Fibroblast of skin of left quadriceps (primary cell): ENCODE results near the gene LAD1.

Experiments
- DNase-seq, 2 experiments: peaks; one replicate each; pipeline ENCODE4 v3.0.0-alpha.2; 2013; ENCODE audit warnings: low read depth in 2 of 2

Gene LAD1

DNA sequence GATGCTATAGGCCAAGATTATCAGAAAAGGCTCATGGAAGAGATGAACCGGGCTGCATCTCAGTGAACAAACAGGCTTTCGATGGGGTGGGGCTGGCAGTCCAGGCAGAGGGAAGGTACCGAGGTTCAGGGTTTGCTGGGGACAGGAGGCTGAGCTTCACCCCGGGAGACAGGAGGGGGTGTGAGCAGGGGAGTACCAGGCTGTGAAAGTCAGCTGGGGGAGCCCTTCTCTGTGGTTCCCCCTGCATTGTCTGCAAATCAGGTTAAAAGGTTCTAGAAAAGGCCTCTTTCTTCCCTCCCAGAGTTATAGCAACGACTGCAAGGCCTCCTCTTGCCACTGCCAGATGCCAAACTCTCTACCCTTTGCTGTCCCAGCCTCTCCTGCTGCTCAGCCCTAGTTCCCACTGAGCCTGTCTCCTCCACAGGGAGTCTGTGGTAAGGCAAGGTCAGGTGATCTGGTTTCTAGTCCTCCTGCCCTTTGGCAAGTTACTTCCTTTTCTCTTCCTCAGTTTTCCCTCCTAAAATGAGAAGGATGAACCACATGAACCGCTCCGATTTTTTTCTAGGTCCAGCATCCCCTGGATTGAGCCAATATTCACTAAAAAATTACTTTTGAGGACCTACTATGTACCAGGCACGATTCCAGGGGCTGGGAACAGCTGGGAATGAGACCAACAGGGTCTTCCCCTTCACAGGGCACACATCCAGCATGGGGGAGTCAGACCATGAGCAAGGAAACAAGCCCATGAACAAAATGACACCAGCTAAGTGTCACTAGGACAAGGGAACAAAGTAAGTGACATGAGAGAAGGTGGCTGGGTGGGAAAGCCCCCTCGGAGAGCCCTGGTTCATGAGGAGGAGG lies 7.2 kb downstream of the LAD1 start:
- DNase-seq = no peak

DNA sequence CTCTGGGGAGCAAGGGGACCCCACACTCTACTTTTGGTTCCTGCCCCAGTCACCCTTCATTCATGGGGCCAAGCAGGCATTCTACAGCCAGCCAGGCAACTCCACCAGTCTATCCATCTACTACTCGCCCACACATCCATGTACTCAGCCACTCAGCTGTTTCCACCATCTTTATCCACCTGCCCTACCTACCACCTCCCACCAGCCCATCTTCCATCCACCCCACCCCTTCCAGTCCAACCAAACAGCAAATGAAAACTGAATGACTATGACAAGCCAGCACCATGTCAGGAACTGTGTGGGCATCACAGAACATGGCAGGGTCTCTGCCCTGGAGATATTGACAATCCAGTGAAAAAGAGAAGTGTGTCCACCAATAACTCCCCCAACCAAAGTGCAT lies 7.9 kb downstream of the LAD1 start:
- no peak for DNase-seq

DNA sequence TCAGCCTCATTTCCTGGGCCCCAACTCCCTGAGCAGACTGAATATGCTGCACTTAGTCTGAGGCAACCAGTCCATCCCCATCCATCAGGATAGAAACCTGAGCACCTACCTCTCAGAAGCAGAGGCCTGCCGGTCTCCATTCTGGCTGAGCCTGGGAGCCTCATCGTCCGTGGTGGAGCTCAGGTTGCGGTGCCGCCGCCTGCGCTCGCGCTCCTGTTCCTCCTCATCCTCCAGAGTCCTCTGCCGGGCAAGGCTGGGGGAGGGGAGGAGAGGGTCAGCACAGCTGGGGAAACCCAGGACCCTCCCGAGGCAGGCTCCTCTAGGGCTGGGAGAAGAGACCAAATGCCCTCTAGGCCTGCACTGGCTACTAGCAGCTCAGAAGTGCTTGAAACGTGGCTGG lies 10.1 kb downstream of the LAD1 start:
- no peak for DNase-seq

DNA sequence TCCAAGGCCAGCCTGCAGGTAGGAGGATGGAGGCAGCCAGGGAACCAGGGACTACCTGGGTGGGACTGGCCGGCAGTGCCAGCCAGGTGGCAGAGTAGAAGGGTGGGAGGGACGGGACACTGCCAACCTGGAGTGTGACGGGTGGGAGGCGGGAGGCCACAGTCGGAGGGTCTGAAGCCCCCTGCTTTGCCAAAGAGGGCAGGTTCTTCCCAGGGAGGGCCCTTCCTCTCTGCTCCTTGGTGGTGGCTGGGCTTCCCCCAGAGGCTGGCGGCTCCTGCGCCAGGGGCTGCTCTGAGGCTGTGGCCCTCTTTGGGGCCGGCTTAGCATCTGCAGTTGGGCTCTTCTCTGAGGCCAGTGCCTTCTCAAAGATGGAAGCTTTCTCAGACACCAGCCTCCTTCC lies 12.9 kb downstream of the LAD1 start:
- no peak for DNase-seq

DNA sequence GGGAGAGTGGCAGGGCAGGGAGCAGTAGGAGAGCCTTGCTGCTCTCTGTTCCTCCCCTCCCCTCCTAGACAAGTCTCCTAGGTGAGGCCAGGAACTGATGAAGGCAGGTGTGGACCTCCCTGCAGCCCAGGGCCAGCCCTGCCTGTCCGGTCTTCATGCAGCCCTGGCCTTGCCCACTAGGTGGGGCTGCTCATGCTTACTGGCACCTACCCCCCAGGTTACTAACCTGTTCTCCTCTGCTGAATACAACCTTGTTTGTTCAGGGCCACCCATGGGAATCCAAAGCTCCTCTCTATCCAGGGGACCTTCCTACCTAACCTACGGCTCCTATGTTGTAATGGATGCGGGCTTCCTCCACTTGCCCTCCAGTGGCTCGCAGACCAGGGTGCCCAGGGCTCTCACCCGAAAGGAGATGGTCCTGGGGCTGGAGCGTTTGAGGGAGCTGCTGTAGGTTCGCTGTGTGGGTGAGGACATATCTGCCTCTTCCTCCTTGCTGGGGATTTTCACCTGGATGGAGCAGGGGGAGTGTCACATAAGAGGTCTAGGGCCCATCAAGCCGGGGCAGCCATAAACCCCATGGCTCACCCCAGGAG lies 13.7 kb downstream of the LAD1 start:
- DNase-seq = no peak

DNA sequence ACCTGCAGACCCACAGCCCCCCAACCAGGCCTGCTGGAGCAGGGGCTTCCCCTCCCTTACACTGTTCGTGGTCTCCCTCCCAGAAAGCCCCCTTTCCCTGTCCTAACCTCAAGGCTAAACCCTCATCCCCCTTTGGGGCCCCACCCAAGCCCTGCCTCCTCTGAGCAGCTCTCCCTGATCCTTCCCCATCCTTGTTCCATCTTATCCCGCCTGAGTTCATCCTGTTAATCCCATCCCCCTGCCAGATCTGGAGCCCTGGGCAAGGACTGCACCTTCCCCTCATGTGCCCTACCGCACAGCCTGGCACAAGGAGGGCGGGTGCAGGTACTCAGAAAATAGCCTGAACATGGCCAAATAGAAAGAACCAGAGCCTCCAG lies 14.7 kb downstream of the LAD1 start:
- DNase-seq = no peak

DNA sequence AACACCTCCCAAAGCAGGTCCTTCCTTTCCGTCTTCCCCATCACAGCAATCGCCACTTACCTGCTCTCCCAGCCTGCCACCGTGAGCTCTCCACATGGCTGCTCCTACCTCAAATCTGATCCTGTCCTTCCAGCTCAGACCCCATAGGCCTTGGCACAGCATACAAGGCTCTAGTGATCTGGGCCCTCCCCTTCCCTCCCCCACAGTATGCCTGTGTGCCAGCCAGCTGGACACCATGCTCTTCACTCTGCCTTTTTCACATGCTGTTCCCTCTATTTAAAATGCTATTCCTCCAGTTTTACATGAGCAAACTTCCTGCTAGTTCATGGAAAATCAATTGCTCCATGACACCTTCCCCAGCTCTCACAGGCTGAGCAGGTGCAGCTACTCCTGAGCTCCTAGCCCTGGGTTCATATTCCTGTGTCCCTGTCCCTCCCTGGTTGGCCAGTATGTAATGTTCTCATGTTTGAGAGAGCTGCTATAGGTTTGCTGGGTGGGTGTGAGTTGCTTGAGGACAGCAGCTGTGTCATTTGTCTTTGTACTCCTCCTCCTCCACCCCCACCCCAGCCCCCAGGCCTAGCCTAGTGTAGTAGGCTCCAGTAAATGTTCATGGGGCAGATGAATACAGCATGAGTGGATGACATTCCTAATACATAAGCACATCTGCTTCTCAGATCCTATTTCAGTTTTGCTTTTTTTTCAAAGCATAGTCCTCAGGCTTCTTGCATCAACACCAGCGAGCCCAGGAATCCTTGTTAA lies 15.3 kb downstream of the LAD1 start:
- DNase-seq = peak; percentile 81 to 85

DNA sequence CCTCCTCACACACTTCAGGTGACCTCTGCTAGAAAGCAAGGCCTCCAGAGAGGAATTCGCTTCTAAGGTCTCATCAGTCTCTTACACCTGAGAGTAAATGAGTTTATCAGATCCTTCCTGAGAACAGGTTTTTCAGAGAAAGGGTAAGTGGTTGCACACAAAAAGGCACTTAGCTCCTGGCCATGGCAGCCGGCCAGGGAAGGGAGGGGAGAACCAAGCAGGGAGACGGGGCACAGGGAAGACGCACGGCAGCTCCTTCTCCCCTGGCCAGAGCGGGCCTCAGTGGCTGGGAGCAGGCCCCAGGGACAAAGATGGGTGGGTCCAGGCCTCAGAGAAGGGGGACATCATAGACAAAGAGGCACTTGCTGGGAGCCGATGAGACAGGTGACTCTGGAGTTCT lies 18.0 kb downstream of the LAD1 start:
- no peak for DNase-seq

DNA sequence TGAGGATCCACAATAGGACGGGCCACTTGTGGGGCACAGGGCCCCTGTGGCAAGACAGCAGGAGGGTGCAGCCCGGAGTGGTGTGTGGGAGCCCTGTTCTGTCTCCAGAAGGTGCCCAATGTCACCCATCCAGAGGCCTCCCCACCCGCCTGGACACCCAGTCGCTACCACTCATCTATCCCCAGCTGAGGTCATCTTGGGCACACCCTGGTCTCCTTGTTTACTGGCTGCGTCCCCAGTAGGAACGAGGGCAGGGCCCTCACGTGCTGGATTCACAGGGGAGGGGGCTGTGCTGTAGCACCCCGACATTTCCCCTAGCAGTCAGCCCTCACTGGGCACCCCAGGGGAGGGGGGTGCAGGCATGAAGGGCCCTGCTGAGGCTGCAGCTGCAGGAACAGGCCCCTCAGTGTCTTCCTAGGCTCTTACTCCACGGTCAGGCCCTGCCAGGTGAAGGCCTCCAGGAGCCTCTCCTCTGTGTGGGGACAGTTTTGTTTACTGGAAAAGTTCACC lies 19.3 kb downstream of the LAD1 start:
- DNase-seq = no peak

DNA sequence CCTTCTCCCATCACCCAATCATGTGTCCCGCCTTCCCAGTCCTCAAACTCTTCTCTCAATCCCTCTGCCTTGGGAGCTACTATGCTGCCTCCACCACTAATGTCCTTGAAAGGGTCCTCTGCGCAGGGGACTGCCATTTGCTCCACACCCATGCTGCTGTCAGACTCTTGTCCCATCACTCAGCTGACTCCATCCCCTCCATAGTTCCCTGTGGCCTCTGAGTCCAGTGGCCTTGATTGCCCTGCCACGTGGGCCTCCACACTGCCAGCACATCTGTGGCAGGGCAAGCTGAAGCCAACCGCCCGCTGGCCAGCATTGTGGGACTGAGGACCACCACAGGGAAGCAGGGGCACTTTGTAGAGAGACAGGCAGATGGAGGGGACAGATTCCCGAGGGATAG lies 20.3 kb downstream of the LAD1 start:
- DNase-seq = no peak

DNA sequence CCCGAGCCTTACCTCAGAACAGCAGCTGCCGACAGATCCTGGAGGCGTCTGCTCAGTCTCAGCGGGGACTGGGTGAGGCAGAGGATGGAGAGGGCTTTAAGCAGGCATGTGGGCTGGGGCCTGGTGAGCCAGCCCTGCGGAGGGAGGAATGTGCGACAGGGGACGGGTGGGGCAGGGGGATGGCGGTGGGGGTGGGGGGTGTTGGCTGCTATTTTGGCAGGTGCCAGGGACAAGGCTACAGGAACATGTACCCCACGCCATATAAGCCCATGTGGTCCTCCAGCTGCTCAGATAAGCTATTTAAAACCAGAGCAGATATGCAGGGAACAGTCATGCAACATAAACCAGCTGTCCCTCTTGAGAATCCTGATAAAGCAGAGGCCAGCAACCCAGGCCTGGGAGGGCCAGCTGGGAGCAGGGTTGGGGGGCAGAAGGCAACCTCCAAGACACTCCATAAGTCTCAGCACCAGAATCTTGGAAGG lies 21.5 kb downstream of the LAD1 start, which contains the start of gene TNNT2:
Gene TNNT2, minus strand, starts transcription at position 70 of the 482 bp plus-strand sequence. CDS start 4,426 bp downstream, outside the sequence.
- no peak for DNase-seq

DNA sequence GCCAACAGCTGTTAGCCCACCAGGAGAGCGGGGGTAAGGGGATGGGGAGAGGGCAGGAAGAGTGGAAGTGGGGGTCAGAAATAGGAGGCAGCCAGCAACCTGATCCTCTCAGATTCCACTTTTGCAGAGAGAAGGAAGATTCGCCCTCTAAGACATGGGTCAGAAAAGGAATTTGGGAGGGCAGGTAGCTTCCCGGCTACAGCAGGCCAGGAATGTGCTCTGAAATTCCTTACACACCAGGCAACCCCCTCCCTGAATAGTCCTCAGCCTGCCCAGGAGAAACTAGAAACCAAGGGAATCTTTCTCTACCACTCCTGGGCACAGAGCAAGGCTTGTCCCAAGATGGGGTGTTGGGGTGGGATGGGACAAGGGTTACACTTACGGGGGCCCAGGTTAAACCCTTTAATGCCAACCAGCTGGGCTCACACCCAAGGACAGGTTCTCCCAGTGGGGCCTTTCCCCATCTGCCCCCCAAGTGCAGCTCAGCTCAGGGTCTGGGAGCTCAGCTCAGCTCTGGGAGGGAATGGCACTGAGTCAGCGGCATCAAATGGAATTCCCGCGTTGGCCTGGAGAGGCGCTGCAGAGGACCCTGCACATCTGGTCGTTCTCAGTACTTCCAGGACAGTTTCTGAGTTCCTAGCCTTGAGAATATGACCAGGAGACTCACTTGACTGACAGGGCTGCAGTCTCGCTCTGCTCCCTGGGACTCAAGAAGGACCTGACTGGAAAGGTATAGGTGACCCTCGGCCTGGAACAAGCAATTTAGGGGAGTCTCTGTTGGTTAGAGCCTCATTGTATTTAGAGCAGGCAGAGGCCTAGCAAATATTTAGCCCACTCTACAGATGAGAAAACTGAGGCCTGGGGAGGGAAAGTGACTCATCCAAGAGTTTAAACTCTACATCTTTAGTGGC lies 22.4 kb downstream of the LAD1 start:
- DNase-seq = peak in 1 of 2 experiments; percentile 16

DNA sequence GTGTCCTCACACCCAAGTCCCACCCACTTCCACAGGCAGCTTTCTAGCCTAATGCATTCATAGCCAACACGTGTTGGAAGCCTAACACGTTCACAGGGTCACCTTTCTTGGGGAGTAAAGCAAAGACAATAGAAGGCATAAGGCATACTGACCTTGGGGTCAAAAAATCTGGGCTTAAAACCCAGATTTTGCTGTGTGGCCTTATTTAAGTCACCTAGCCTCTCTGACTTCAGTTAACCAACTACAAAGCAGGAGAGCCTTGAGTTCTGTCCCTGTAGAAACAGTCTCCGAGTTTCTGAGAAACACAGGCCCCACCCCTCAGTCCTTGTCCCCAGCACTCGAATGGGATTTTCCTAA lies 23.0 kb downstream of the LAD1 start:
- no peak for DNase-seq

DNA sequence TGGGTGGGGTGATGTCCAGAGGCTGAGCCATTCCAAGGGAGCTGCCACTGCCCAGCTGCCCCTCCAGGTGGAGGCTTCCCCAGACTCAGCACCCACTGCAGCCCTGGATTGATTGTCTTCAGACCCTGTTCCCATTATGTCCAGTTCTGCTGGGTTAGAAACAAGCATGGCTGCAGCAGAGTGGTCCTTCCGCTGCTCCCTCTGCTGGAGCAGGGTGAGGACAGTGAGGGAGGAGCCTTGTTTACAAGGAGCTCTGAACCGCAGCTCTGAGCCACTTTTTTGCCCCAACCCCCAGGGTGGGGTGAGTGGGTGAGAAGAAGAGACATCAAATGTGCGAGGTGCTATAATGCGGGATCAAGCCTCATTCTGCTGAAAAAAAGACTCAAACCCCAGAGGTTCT lies 24.0 kb downstream of the LAD1 start:
- no peak for DNase-seq

DNA sequence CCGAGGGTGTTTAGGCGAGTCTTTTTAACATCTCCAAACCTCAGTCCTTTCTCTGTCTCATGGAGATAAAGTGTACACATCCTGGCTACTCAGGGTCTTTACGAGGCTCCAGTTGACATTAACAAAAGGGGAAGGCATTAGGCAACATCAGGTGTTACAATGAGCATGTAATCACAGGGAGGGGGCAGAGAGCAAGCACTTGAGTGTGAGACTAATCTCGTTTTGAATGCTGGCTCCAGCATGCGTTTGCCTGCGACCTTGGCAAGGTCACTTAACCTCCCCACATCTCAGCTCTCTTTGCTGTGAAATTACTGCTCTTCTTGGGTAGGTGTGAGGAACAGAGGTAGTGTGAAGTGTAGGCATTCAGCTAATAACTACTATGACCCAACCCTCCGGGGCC lies 24.8 kb downstream of the LAD1 start:
- DNase-seq = no peak

DNA sequence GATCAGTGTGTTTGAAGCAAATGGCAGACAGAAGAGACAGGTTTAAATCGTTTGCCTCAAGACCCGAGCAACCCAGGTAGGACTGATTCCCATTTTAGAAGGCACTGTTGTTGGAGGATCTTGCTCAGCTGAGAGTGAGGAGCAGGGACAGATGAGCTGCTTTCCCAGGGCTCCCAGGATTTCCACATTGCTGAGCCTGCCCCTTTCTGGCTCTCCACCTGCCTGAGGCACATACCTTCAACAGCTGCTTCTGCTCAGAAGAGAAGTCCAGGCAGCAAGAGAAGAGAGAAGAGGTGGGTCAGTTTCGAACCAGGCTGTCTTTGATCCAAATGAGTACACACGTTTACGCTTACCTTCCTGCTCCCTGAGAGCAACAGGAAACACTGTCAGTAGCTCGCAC lies 27.3 kb downstream of the LAD1 start:
- DNase-seq = no peak

DNA sequence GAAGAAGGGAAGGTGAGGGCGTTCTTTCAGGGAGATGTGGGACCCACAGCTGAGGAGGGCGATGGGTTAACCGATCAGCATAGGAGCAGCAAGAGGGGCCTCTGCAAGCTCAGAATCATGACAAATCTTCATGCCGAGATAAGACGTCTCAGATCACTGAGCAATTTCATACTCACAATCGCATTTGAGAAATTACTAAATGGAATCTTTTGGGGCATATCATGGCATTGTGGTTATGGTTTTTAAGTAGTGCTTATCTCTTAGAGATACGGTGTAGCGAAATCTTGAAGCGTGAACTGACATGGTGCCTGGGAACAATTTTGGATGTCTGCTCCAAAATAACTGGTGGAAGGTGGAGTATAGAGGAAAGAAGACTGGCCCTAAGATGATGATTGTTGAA lies 27.8 kb downstream of the LAD1 start:
- no peak for DNase-seq

DNA sequence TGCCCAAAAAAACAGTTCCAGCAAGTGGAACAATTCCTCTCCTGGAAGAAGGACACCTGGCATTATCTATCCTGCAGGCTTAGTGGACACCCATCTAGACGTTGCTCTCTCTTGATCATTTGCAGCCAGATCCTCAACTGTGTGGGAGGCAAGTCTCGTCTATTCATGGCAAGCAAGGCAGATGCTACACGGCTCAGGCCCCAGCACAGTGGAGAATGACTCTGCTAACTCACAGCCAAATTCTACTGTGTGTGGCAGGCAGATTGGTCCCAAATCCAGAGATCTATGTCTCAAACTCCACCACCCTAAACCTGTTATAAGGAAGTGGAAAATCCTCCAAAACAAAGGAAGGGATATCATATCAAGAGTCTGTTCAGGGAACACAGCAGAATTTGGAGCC lies 28.6 kb downstream of the LAD1 start:
- no peak for DNase-seq

DNA sequence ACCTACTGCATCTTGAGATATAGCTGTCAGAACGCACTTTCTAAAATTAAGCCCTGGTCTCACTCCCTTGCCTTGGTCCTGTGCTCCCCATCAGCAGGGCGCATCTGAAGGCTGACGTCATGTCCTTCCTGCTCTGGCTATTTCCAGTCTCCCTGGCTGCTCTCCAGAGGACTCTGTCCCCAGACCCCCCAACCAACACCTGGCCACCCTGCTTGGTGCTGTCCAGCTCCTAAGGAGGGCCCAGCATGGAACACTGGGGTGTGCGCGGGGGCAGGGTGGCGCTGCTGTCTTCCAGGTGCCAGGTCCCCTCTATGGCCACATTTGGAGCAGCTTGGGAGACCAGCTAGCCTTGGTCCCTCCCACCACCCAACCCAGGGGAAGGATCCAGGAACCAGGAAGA lies 29.9 kb downstream of the LAD1 start:
- DNase-seq = no peak

DNA sequence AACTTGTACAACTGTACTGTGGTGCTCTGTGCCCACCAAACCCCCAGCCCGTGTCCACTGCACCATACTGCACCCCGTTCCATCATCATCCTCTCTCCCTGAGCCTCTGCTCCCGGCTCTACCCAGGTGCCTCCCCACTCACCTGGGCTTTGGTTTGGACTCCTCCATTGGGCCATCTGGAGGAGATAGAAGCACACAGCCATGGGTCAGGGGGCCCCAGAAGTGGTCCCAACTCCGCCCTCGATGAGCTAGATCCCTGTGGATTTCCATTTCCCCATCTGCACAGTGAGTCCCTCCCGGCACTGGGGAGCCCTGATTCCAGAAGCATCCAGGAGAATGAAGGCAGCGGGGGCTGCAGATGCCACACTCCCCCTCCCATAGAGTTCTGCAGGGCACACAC lies 32.4 kb downstream of the LAD1 start:
- DNase-seq = no peak

DNA sequence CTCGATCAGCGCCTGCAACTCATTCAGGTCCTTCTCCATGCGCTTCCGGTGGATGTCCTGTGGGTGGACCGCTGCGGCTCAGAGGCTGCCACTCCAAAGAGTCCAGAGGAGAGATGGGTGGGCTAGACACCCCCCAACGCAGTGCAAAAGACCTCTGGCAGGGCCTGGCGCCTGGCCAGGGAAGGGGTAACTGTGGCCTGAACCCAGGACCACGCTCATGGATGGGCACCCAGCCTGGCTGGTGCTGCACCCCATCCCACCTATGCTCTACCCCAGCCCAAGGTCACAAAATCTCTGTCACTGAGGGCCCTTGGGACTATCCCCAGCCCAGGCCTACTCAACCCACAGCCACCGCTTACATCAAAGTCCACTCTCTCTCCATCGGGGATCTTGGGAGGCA lies 33.9 kb downstream of the LAD1 start:
- DNase-seq = no peak

DNA sequence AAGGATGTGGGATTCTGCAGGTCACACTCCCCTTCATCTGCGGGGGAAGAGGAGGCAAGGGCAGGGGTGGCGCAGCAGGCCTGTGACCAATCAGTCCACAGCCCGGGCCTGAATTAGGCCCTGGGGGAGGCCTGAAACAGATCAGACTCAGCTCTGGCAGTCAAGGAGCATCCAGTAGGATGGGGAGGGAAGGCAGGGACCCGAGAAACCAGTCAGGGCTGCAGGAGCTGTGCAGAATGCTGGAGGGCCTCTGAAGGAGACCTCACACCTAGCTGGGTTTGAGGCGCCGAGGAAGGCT lies 34.4 kb downstream of the LAD1 start:
- DNase-seq = no peak
